HG02852 (cell line): ENCODE measurements around the gene FBXW8.

Experiments
- ATAC-seq: cut with Tn5 transposase; IDR thresholded peaks from one replicate; pipeline ENCODE4 v1.9.1; 2021; ENCODE audit warnings: mild to moderate bottlenecking, moderate library complexity; ENCODE audit not compliant: unreplicated experiment

The FBXW8 gene

DNA sequence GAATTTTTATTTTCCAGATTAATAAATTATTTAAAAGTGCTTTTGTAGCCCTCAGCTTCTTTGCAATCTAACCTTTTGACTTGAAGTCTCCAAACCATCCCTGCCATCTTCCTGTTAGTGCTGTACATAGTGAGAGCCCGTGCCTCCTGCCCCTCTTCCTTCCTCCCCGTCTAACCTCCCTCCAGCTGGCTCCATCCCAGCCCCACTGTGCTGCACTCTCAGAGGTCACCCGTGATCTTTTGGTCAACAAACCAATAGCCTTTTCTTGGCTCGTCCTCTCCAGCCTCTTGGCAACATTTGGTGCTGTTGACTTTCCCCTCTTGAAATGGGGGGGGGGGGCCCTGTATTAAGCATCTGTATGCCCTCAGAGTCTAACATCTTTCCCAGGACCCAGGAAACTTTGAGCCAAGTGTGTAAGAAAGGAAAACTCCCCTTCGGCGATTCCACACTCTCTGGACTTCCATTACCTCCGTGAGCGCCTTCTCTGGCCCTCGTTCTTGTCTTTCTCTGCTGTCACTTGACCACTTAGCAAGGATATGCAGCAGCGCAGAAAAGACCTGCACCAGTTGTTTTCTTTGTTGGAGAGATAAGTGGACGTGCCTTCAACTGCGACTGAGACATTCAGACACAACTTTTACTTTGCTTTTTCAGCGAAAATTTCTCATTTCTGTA lies 44.1 kb downstream of the FBXW8 start:
- ATAC-seq = no peak

DNA sequence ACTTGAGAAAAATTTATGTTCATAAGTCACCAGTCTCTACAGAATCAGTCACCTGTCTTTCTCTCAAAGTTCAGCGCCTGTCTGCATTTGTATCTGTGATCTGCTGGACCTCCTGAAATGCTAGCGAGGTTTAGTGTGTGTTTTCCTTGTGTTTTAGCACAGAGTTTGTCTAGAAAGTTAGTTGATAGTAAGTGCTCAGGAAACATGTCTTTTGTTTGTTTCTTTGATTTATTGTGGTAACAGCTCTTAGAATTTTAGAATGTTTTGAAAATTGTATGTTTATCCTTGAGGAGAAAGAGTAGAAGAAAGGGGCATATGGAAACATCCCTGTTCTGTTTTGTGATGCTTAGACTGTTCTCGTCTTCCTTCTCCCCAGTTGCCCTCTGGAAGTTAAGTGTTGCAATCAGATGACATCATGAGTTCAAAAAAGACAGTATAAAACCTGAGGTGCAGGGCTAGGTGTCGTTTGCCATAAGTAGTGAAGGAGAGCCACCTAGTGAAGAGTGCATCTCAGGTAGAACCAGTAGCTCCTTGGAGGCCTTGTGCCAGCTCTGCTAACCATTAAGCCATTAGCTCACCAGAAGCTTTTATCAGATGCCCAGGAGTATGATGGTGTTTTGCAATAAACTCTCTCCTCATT lies 44.8 kb downstream of the FBXW8 start:
- no peak for ATAC-seq

DNA sequence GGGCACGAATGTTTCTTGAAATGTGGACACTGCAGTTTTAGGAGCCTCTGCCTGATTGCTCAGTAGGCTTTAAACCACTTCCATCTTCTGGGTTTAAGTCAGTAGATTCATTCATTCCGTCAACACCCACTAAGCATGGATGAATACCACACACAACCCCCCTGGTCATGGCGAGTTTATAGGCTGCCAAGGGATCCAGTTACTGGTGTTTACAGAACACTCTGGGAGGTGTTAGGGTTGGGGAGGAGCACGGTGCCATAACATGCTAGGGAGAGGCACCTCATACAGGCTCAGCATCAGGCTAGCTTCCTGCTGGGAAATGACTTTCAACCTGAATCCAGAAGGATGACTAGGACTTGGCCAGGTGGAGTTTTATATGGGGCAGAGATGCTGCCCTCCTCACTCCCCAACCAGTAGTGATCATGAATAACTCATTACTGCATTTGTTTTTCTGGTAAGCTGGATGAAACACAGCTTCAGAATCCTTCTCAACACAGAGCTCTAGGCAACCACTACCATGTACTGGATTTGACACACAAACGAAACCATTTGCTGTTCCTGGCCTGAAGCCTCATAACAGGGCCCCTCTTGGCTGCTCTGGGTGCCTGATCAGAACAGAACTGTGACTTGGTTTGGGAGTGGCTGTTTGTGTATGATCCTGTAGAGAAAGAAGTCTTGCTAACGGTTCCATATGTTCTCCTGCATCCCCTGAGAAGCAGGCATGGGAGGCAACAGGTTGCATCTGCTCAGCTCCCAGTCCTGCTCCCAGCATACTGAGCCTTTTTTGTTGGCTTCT lies 47.9 kb downstream of the FBXW8 start:
- ATAC-seq = no peak

DNA sequence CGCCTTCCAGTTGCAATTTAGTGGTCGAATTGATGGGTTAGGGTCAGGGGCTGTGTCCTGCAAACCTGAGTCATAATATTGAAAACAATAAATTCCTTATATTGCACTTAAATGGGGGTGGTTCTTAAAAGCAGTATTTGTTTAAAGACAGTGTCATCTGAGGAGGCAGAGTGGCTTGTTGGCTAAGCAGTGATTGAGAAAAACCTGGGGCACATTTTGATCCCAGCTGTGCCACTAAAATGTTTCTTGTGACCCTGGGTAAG lies 48.4 kb downstream of the FBXW8 start:
- no peak for ATAC-seq

DNA sequence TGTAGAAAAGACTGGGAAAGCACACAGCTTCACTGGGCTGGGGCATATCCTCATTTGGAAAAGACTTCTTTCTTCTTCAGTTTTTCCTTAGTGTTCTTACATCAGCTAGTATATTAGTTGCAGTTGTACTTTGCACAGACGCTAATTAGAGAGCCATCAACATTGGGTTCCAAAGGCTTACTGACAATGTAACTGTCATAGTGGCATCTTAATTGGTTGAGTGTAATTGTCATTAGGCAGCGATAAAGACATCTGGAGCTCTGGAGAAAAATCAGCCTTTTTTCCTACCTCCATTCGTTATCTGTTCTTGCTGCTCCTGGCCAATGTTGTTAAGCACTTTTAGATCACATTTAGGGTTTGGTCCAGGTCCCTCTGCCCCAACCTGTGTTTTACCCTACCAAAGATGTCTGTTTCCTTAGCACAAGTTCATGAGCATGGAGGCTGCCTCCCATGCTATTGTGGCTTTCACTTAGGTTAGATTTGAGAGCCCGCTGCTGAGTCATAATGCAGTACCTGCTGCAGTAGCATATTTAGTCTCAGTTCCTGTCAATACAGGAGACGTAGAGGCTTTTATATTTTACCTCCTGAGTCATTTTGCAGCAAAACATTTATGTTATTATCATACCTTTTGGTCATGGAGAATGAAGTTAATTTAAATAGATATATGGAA lies 49.2 kb downstream of the FBXW8 start:
- peak; percentile 98 for ATAC-seq

DNA sequence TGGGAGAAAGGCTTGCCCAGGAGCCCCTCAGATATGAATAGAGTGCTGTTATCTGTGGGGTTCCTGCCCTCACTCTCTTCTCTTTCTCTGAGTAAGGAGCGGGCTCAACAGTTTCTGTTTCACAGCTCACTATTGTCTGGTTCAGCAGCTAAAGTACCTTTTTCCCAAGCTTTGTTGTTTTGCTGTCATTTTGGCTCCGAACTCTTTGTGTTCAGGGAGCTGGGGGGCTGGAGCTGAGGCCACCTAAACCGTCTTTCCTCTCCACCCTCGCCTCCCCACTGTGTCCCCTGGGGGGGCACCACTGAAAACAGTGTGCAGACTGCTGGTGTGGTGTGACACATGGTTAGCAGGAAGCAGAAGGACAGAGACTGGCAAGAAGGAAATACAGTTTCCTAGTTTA lies 51.4 kb downstream of the FBXW8 start:
- ATAC-seq = no peak

- no peak for ATAC-seq
Measured at GRCh38 chr12:116962783-116963356, 52.1 kb downstream of the FBXW8 start.

DNA sequence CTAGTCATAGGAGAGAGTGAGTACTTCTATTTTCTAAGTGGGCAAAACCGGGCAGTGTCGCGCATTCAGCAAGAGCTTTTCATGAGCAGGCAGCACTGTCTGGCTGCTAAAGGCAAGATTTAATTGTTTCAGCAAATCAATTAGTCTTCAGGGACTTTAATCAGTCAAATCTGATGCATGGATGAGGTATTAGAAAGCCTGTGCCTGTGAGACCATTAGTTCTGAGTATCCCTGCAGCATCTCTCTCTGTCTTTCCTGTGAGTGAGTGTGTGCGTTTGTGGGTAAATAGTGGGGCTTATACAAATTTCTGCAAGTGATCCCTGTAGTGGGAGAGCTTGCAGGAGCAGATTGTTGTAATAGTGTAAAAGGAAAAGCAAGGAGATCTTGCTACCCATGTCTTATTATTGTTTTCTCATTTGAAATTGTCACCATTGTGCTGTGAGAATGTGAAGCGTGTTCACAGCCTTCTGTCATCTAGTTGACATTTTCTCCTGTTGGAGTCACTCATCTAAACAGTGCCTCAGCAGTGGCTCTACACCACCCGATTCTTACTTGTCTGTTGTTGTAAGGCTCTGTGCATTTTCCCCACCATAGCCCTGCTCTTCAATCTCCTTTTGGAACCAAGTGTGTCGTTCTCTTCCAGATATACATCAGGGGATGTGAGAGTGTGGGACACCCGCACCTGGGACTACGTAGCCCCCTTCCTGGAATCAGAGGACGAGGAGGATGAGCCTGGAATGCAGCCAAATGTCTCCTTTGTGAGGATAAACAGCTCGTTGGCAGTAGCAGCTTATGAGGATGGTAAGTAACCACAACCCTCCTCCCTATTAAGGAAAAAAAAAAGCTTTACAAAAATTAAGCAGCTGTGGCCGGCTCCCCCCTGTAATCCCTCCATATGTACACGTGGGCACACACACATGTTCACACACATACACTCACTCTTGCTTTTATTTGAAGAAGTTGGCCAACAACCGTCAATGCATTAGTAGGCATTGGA lies 53.6 kb downstream of the FBXW8 start:
- ATAC-seq = no peak

- ATAC-seq = no peak
Measured at GRCh38 chr12:116968986-116969385, 58.2 kb downstream of the FBXW8 start.

- ATAC-seq = no peak
Measured at GRCh38 chr12:116969615-116970585, 59.1 kb downstream of the FBXW8 start.

DNA sequence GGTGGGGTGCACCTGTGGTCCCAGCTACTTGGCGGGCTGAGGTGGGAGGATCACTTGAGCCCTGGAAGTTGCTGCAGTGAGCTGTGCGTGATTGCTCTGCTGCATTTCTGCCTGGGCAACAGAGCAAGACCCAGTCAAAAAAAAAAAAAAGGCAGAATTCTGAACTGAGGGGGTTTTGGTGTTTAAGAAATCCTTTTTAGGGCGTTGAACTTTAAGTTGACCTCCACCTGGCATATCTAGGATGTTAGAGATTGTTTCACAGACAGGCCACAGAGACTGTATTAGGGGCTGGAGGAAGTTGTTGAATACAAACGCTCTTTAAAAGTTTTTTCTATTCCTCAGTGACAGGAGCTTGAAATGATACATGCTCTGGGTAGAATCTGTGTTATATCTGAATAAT lies 60.5 kb downstream of the FBXW8 start:
- no peak for ATAC-seq

DNA sequence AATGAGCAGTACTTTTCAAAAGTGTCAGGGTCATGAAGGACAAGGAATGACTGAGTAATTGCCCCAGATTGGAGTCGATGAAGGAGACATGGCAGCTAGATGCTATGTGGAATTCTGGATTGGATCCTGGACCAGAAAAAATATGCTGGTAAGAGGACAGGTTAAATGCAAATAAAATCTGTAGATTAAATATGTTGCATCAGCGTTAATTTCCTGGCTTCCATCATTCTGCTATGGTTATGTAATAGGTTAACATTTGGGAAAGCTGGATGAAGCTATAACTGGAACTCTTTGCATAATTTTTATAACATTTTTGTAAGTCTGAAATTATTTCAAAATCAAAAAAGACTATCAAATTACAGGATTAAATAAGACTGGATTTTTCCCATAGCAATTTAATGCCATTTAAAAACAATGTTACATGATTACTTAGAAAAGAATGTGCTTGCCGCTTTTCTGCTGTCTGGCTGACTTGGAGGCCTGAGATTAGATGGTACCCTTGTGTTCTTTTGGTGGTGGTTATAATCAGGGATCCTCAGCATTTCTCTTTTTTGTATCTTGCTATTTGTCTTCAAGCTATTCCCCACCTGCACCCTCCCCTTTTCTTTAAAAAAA lies 65.1 kb downstream of the FBXW8 start:
- no peak for ATAC-seq

DNA sequence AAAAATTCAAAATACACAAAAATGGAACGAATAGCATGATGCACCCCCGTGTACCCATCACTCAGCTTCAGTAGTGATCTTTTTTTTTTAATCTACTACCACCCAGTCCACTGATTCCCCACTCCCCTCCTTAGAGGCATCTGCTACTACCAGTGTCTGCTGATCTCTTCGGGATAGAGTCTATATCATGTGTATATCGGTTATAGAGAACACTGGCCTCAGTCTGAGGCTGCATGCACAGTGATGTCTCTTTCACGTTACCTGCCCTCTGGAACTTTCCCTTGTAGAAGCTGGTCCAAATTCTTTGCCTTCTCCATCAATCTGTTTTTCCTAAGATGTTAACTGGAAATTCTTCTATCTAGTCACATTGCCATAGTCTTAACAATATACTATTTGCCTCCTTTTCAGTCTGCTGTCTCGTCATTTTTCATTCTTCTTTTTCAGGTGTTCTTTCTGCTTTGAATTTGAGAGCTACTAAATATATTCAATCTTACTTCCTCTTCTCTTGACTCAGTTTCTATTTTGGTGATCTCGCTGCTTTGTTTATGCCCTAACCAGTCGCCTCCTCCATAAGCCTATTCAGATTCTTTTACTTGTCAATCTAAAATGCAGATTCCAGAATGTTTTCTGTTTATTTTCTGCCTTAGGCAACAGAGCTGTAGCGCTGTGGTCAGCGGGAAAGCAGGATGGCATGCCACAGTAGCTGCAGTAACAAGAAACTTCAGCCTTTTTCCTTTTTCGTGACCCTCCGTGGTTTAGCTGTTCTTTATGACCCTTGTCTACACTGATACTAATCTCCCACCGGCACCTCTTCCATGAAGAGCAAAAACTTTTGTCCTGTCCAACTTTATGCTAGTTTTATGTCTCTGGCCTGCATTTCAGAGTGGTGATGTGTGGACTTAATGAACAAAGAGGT lies 67.0 kb downstream of the FBXW8 start:
- ATAC-seq = no peak

GRCh38 chr12:116978791-116979508 lies 68.2 kb downstream of the FBXW8 start:
- ATAC-seq = no peak

GRCh38 chr12:116980083-116980482 lies 69.3 kb downstream of the FBXW8 start:
- ATAC-seq = no peak

GRCh38 chr12:116982791-116983411 lies 72.2 kb downstream of the FBXW8 start:
- ATAC-seq = no peak
